ENCODE data around the gene P2RX4.

DNA sequence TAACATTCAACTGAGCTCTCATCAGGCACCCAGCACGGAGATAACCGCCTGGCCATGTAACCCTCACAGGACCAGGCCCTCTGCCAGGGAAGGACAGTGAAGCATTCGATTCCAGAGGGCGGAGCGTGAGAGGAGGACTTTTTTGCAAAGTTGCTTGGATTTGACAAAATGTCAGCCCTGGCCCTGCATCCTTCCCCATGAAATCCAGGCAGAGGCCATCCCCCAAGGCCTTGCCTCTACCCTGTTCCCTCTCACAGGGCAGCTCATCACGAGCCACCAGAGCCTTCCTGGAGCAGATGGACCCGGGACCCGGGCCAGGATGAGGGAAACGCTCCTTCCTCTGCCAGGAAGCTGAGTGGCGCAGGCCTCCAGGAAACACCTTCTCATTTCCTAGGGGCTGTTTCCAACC lies 69.6 kb downstream of the P2RX4 start:
- TF ChIP-seq POLR2A (IDR thresholded peaks at IDR 0.05; ENCODE audit: low read depth, low read length) (no peak), TAF1 (IDR thresholded peaks at IDR 0.05; ENCODE audit: borderline replicate concordance, low read depth, low read length) (no peak)
